CD4-positive, alpha-beta T cell treated with Interleukin-17A for 4 hours (primary cell): Measurements from ENCODE around the gene CAMK2B.
A peak's percentile ranks its signal among the peaks of the same experiment; 100 is the strongest.
"Not testable (repeated sequence)": the region's sequence is repeated elsewhere in the genome, so short reads cannot be mapped to it uniquely, and the experiment has no call there.

Experiments used
- DNase-seq: peaks from one replicate; pipeline ENCODE4 v3.0.0-alpha.2; 2020; ENCODE audit warnings: mixed read lengths

Gene CAMK2B

GRCh38 chr7:44212581-44213184, 112.7 kb downstream of the CAMK2B start:
- DNase-seq, result no peak

- no peak for DNase-seq
These were observed 113.4 kb downstream of the CAMK2B start for GRCh38 chr7:44212018-44212417.

- no peak for DNase-seq
These were observed 114.2 kb downstream of the CAMK2B start for GRCh38 chr7:44211126-44211675.

DNA sequence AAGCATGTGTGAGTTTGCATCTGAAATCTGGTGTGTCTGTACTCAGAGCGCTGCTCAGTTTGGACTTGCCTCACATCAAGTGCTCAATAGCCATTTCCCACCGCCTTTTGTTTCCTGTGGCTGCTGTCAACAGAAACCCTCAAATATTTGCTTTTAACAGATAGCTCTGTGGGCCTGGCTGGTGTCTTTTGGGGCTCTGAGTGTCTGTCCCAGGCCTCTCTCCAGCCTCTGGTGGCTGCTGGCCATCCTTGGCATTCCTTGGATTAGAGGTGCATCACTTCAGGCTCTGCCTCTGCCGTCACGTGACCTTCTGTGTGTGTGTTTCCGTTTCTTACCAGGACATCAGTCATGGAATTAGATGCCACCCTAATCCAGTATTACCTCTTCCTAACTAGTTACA, 115.3 kb downstream of the CAMK2B start:
- no peak for DNase-seq

- DNase-seq, result no peak
These were observed 117.3 kb downstream of the CAMK2B start for GRCh38 chr7:44208085-44208484.

- no peak for DNase-seq
These were observed 119.4 kb downstream of the CAMK2B start for GRCh38 chr7:44206008-44206407.

- no peak for DNase-seq
These were observed 123.6 kb downstream of the CAMK2B start for GRCh38 chr7:44201813-44202212.

GRCh38 chr7:44200699-44201461, 124.5 kb downstream of the CAMK2B start, which contains the start of gene YKT6:
Gene YKT6 (plus strand): TSS chr7:44200978. CDS start chr7:44201136, 158 bp downstream.
- DNase-seq, result peak; percentile 95

- not testable (repeated sequence) for DNase-seq
These were observed 125.2 kb downstream of the CAMK2B start for GRCh38 chr7:44200163-44200562.

GRCh38 chr7:44197474-44197873, 127.9 kb downstream of the CAMK2B start:
- DNase-seq, result no peak

- peak; percentile 29 for DNase-seq
These were observed 128.9 kb downstream of the CAMK2B start for GRCh38 chr7:44196450-44196872.

DNA sequence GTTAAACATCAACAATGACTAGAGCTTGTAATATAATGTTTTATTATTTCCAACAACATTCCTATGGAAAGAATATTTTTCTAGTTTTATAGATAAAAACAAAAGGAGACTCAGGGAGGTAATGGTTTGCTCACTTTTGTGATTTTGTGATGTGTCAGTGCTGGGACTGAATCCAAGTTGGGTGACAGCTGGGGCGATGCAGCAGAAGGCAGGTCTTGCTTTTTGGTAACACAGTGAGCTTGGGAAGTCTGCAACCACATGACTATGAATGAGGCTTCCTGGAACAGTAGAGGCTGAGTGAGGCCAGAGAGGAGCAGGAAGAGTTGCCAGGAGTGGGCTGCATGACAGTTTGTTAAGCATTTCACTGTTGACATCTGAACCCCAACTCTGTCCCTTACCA, 129.5 kb downstream of the CAMK2B start:
- no peak for DNase-seq

DNA sequence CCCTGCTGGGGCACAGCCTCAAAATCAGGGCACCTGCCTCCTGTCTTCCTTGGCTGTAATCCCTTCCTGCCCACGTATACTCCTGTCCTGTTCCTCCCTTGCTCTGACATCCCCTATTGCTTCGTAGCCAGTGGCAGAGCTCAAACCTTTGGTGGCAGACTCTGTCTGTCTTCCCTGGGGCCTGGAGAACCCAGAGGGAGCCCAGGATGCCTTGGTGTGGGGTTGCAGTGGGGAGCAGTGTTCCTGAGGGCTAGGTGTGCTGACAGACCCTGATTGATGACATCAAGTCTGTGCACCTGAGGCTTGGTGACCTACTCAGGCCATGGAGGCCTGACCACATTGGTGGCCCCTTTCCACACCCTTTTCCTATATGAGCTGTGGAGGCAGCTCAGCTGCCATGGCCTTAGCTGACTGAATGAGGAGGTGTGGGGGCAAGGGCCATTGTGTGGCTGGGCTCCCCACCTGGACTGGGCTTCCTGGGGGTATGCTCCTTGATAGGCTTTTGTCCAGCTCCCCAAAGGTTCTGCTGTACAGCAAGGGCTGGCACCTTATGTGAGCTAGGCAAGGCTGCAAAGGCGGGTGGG, 130.7 kb downstream of the CAMK2B start:
- no peak for DNase-seq

DNA sequence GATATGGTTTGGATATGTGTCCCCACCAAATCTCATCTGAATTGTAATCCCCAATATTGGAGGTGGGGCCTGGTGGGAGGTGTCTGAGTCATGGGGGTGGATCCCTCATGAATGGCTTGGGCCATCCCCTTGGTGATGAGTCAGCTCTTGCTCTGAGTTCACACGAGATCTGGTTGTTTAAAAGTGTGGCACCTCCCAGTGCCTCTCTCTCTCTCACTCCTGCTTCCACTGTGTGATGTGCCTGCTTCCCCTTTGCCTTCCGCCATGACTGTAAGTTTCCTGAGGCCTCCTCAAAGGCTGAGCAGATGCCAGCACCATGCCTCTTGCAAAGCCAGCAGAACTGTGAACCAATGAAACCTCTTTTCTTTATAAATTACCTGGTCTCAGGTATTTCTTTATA, 131.3 kb downstream of the CAMK2B start:
- peak; percentile 7 for DNase-seq

- DNase-seq, result no peak
These were observed 132.2 kb downstream of the CAMK2B start for GRCh38 chr7:44193011-44193802.

GRCh38 chr7:44191171-44191570, 134.2 kb downstream of the CAMK2B start:
- no peak for DNase-seq

- no peak for DNase-seq
These were observed 135.2 kb downstream of the CAMK2B start for GRCh38 chr7:44189993-44190872.

DNA sequence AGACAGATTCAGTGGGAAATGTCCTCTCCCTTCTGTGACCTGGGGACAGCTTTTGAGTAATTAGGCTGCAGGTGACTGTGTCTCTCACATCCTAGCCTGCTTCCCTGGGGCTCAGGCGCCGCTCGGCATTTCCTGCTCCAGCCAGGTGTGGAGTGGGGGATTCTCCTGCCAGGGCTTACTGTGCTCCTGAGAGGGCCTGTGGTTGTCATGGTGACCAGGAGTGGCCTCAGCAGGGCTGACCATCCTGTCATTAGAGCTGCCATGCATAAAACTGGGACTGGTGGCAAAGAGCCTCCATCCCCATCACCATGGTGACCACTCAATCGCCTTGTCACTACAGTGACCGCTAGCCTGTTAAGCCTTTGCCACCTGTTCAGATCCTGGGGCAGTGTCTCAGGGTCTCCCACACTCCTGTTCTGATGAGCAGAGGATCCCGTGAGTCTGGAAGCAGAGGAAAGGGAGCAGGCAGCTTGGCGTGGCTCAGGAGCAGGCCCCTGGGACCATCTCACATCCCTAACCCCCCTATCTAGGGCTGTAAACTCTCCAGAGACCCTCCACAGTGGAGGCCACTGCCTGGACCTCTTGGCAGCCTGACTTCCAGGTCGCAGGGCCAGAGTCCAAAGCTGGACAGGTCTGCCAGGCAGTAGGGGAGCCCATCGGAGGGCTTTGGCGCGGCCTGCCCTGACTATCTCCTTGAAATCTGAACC, 136.0 kb downstream of the CAMK2B start, which contains the start of gene GCK:
Gene GCK, minus strand, starts transcription at position 154 of the 707 bp plus-strand sequence. CDS start 486 bp downstream, outside the sequence.
- no peak for DNase-seq

DNA sequence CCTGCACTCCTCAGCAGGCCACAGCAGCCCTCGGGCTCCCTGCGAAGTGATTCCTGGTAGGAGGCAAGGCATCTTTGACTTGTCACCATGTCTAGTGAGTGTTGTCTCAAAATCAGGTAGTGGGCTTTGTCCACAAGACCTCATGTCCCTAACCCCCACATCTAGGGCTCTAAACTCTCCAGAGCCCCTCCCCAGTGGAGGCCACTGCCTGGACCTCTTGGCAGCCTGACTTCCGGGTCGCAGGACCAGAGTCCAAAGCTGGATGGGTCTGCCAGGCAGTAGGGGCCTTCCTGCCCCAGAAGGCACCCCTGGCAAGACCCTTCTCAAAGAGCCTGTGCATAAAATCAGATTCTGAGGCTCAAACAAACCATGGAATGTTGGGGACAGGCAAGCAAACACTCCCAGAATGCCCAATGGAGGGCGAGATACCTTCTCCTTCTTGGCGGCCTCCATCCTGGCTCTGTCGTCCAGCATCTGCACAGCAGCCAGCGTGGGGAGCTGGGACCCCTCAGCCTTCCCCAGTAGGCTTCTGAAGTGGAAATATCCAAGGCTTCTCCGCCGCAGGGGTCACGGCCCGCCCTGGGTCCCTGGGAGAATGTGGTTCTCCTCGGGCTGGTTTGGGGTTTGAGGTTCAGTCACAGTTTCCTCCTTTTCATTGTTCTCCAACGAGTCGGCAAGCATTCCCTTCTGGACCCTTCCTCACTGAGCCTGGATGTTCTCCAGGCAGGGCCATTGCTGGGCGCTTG, 136.7 kb downstream of the CAMK2B start:
- DNase-seq, result no peak
